PFSK-1 (cell line): Measurements from ENCODE around the gene KIAA0586.

Experiments used
- POLR2AphosphoS5 ChIP-seq: IDR thresholded peaks from 2 replicates; pipeline ENCODE4 v1.6.1; 2012; ENCODE audit warnings: low read depth, mild to moderate bottlenecking, control low read depth, low read length, moderate library complexity
- REST ChIP-seq, 2 experiments: IDR thresholded peaks; 2 replicates each; pipeline versions ENCODE4 v1.6.1 to v1.8.0; 2011 to 2012; ENCODE audit warnings: low read depth in 2 of 2, low read length in 2 of 2, control low read depth in 1 of 2, inconsistent platforms in 1 of 2, mild to moderate bottlenecking in 1 of 2, moderate library complexity in 1 of 2; ENCODE audit not compliant: insufficient read depth in 1 of 2
- SIN3A ChIP-seq: IDR thresholded peaks from 2 replicates; pipeline ENCODE4 v1.6.1; 2012; ENCODE audit warnings: mild to moderate bottlenecking, low read length, moderate library complexity, borderline replicate concordance; ENCODE audit not compliant: insufficient read depth

GRCh38 chr14:58537004-58537403, 109.5 kb downstream of the KIAA0586 start:
- no peak for TF ChIP-seq REST (IDR thresholded peaks at IDR 0.05; ENCODE audit: insufficient read depth in 1 of 2, low read depth in 2 of 2, low read length in 2 of 2)
- no peak for TF ChIP-seq POLR2AphosphoS5
- no peak for TF ChIP-seq SIN3A
